Inflammatory macrophage (primary cell): ENCODE measurements around the gene OR1D2.
"Not testable (repeated sequence)": the region's sequence is repeated elsewhere in the genome, so short reads cannot be mapped to it uniquely, and the experiment has no call there.

Experiments
- DNase-seq, 2 donors: peaks; one replicate each; pipeline ENCODE4 v3.0.0-alpha.2; 2020 to 2022
- total RNA-seq, 18 experiments: gene quantifications; one replicate each; lab custom pipeline; 2026; ENCODE audit warnings: mixed read lengths in 6 of 18, inconsistent platforms in 2 of 18; lab: John Stamatoyannopoulos, UW

Gene OR1D2, protein sequence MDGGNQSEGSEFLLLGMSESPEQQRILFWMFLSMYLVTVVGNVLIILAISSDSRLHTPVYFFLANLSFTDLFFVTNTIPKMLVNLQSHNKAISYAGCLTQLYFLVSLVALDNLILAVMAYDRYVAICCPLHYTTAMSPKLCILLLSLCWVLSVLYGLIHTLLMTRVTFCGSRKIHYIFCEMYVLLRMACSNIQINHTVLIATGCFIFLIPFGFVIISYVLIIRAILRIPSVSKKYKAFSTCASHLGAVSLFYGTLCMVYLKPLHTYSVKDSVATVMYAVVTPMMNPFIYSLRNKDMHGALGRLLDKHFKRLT
- total RNA-seq: 0 to 0.18 (median 0) reads per million in 18 experiments

DNA sequence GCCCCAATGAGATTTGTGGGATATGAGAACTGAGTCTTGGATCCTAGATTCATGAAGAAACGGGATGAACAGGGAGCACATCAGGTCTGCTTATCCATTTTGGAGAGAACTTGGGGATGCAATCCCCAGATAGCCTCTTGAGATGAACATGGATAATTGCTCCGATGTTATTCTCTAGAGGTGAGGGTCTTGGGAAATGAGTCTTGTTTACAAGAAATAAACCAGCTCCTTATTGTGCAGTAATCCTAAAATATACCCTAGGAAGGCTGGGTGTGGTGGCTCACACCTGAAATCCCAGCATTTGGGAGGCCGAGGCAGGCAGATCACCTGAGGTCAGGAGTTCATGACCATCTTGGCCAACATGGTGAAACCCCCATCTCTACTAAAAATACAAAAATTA, at the start of gene OR1D2:
OR1D2 (minus strand) TSS at position 101 of the 400 bp plus-strand sequence. CDS start 11,426 bp downstream, outside the sequence.
- no peak for DNase-seq

GRCh38 chr17:3137494-3137893, 33.3 kb upstream of the OR1D2 start:
- DNase-seq: not testable (repeated sequence)

- DNase-seq: no peak
These were observed 23.2 kb upstream of the OR1D2 start, which contains the start of gene OR1G1 for GRCh38 chr17:3127451-3127850. Gene OR1G1, minus strand, starts transcription at chr17:3127551. Its CDS starts 0 bp downstream, at chr17:3127551.

DNA sequence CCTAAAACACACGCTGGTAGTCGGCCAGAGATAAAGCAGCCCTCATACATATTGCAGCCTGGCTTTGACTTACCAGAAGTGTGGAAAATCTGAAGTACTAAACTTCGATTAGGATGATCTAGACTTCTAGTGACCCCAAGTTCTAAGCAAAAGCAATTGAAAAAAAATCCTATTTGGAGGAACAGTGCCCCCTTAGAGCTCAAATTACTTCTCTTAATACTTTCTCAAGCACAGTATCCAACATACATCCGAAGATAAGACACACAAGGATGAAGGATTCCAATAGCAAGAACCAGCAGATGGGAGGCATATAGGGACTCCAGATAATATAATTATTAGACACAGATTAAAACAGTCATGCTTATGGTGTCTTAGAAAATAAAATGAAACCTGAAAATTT, 30.4 kb downstream of the OR1D2 start:
- DNase-seq: not testable (repeated sequence)

GRCh38 chr17:3065192-3065591, 39.0 kb downstream of the OR1D2 start:
- DNase-seq: peak; percentile 74 to 82

GRCh38 chr17:3063507-3063906, 40.7 kb downstream of the OR1D2 start, which contains the start of gene OR1D5:
Gene OR1D5, minus strand, starts transcription at chr17:3063607. Its CDS starts 0 bp downstream, at chr17:3063607.
- DNase-seq: not testable (repeated sequence)

DNA sequence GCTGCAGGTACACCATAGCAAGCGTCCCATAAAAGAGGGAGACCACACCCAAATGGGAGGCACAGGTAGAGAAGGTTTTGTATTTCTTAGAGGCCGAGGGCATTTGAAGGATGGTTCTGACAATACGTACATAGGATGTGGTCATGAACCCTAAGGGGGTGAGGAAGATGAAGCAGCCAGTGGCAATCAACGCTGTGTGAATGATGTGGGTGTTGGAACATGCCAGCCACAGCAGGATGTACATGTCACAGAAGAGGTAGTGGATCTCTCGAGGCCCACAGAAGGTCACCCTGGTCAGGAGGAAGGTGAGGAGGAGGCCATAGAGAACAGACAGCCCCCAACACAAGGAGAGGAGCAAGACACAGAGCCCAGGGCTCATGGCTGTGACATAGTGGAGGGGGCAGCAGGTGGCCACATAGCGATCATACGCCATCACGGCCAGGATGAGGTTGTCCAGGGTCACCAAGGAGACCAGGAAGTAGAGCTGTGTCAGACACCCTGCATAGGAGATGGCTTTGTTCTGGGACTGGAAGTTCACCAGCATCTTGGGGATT, 41.3 kb downstream of the OR1D2 start:
- not testable (repeated sequence) for DNase-seq

DNA sequence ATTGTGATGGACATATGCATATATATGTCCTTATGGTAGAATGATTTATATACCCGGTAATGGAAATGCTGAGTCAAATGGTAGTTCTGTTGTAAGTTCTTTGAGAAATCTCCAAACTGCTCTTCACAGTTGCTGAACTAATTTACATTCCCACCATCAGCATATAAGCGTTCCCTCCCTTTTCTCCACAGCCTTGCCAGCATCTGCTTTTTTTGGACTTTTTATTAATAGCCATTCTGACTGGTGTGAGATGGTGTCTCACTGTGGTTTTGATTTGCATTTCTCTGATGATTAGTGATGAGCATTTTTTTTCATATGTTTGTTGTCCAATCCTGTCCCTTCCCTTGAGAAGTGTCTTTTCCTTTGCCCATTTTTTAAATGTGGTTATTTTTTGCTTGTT, 49.4 kb downstream of the OR1D2 start:
- not testable (repeated sequence) for DNase-seq

DNA sequence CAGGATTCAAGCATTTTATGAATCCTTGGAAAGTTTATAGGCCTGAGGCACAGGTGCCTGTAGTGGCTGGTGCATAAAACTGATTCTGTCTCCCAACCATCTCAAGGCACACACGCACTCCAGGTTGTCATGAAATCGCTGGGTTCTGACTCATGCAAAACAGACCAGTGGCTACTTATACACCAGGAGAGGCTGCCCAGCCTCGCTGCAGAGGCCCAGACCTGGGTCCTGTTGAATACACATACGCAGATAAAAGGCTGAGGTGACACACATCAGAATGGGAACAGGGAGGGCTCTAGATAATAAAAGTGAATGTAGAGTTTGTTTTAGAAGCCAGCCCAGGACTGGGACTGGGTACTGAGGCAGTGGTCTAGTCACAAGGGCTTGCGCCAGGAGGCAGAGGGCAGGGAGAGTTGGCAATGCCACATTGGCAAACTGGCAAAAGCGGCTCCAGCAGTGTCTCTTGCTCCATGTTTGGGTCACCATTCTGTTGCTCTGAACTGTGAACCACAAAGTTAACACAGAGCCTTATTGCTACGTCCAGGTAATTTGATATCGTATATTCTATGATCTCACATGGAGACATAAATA, 54.4 kb downstream of the OR1D2 start:
- DNase-seq: no peak

DNA sequence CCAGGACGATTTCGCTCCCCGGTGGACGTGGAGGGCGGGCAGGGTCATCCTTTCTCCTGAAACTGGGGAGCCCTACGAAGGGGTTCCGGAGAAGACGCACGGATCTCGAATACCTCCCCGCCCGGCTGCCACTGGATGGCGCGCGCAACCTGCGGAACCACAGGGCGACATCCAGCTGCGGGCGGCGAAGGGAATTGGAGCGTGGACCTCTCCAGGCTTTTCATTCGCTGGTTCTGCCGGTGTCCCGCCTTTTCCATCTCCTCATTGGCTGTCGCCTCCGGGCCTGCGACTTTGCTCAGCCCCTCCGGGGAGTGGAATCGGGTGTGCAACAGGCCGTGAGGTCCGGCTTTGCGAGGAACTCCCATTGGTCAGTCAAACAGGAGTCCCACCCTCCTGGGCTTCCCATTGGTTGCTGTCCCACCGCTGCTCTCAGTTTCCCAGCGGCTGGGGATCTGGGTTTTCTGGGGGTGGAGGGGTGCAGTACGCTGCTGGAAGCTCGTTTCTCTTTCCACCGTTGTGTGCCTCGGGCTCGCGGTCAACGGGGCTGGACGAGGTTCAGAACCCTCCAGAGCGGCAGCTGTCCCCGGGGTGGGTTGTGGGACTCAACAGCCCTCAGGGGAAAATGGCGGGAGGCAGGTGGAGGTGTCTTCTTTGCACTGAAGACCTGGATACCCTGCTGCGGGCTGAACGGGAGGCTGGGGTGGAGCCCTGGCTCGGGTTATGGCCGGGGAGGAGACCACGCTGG, 55.3 kb downstream of the OR1D2 start:
- peak; percentile 99 for DNase-seq

- no peak for DNase-seq
These were observed 57.5 kb downstream of the OR1D2 start for GRCh38 chr17:3046753-3047152.

- peak in 1 of 2 donors; percentile 8 for DNase-seq
These were observed 60.4 kb downstream of the OR1D2 start for GRCh38 chr17:3043737-3044365.

GRCh38 chr17:3040882-3041281, 63.3 kb downstream of the OR1D2 start:
- DNase-seq: no peak

GRCh38 chr17:3039736-3040135, 64.5 kb downstream of the OR1D2 start:
- peak; percentile 55 to 59 for DNase-seq

DNA sequence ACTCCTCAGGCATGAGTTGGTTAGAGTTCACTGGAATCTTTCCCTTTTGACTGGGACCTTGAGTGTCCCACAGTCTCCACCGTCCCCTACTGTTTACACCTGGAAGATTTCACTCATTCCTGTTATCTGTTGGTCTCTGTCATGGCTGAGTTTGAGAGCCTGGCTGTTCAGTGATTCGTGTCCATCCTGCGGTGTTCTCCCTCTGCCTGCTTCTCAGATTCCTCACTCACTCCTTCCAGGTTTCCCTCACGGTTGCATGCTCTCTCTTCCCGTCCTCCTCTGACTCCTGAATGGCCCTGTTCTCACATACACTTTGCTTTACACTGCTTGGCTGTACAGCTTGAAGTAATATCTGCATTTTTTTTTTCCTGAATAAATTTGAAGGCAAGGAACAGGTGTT, 65.3 kb downstream of the OR1D2 start:
- DNase-seq: no peak
